ENCODE measurements around the gene GNGT1.

Gene GNGT1

DNA sequence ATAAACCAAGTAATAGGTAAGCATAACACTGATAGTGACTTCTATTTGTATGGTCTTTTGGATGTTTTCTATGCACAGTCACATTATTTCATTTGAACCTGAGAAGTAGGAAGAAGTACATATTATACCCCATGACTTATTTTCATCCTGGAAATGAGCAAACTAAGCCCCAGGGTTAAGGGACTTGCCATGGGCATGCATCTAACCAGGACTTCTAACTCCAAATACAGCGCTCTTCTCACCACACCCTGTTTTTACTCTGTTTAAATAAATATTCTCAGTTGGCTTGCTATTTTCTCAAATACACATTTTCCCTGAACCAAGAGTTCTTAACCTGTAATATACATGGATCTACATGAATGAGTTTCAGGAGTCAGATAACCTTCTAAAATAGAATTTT, 31.5 kb downstream of the GNGT1 start:
- DNase-seq (ENCODE audit: low spot score) (no peak), FAIRE-seq (no peak)

DNA sequence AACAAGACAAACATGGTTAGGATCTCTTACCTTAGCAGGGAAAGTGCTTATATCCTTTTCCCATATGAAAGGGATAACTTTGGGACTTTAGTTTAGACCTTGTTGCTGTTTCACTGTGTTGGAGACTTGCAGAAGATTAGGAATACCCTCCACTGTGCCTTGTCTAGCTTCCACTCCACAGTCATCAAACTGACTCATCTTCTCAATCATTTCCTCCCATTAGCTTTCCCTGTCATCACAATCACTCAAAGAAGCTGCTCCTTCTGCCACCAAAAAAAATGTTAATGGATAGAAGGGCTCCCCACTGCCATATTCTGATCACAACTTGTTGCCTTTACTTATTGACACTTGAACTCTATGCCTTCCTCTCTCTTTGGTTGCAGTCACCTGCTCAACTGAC, 31.9 kb downstream of the GNGT1 start:
- FAIRE-seq = no peak
- DNase-seq (ENCODE audit: low spot score) = no peak

DNA sequence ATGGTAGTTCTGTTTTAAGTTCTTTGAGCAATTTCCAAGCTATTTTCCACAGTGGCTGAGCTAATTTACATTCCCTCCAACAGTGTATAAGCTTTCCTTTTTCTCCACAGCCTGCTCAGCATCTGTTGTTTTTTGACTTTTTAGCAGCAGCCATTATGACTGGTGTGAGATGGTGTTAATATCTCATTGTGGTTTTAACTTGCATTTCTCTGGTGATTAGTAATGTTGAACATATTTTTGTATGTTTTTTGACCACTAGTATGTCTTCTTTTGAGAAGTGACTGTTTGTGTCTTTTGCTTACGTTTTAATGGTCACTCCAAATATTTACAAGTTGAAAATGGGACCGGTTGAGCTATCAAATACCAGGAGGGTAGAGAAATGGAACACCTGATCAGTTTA, 35.6 kb downstream of the GNGT1 start:
- FAIRE-seq = no peak
- DNase-seq (ENCODE audit: low spot score) = no peak

DNA sequence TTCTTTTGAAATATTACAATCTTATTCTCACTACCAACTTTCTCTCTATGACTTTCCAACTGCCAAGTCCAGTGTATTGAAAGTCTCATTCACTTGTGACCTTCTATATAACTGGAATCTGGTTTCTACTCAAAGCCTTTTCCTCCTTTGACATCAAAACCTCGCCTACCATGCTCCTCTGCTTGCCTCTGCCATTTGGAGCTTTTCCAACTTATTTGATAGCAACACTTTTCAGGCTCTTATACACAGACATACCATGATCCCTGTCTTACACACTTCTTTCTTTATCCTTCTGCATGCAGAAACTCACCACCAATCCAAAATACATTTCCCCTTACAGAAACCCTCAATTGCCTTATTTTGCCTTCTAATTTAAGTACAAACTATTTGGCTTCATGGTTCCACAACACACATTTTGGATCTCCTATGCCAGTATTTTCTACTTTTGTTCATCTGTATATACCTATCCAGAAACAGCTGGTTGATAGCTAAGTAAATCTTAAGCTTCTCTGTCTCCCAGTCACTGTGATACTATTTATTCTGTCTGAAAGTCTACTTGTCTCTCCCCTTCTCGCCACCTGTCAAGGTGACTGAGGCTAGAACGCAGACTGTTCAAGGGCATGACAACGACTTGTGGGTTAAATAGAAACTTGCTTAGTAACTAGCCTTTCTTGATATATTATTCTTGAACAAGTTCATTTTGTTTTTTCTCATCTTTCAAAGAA, 37.6 kb downstream of the GNGT1 start:
- DNase-seq (ENCODE audit: low spot score) = no peak

DNA sequence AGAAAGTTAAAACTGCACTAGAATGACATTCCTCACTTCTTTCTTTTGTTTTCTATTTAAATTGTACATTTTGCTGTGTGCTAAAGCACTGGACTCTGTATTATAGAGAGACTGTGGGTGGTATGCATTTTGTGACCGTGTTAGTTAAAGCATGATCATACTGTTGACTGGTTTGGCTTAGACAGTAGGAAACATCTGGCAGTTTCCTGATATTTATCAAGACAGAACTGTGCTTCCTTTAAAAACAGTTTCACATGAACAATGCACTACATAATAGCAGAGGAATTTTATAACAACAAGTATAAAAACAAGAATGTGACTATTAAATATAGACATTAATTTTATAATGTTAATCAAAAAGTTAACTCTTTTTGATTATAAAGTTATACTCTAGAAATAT, 38.3 kb downstream of the GNGT1 start:
- no peak for DNase-seq (ENCODE audit: low spot score)
- no peak for FAIRE-seq

More for the DNA sequence above, 37.6 kb downstream of the GNGT1 start:
- no peak for FAIRE-seq

DNA sequence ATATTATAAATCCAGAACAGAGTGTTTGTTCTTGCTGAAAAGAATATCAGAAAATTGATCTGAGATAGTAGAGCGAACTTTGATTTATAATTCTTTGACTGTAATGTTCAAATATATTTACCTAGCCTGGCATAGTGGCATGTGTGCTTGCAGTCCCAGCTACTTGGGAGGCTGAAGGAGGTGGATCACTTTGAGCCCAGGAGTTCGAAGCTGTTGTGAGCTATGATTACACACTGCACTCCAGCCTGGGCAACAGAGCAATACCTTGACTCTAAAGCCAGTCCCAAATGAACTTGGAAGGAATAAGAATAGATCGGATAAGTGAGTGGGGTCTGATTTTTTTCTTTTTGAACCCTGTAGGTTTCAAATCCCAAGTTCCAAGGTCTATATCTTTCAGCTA, 38.7 kb downstream of the GNGT1 start:
- DNase-seq (ENCODE audit: low spot score) = no peak
- no peak for FAIRE-seq

DNA sequence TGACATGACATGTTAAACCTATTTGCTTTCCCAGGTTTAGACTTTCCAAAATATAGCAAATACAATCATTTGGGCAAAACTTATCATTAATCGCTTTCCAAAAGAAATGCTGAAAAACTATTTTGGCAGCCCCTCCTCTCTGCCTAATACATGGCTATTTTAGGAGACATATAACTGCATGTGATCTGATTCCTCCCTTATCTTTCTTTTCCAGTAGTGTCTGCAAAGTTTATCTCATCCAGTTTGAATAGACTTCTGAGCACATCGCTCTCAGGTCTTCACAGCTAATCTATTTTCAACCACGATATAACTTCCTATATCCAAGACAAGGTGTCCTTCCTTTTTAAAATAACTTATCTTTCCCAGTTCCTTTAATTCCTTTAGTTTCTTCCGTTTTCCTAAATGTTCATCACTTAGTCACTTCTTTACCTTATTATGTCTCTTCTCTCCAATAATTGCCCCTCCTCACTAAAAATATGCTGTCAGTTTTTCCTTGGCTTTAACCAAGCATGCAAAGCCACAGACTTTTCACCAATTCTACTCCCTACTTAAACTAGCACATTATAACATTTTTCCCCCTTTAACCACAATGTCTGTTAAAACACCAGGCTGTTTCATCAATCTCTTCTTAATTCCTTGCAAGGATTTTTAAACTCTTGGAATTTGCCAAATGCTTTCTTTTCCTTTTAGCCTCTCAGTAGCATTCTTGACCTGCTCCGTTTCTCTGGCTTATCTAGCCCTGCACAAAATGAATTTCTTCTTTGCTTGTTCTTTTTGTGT, 39.6 kb downstream of the GNGT1 start:
- FAIRE-seq (peak; percentile 50), DNase-seq (ENCODE audit: low spot score) (no peak)

DNA sequence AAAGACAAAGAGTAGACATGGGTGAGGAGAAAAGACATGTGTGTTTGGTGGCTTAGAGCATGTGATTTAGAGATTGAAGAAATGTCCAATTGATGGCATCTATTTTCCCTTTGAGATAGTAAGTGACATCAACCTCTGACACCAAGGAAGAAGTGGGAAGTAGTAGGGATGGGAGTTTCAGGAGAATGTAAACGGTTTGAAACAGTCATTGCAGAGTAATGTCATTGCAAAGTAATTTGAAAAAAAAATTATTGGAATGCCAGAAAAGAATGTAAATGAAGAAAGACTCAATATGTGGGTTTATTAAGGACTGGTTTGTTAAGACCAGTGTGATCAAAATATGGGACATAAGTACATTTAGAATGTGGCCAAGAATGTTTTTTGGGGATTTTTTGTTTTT, 41.7 kb downstream of the GNGT1 start:
- FAIRE-seq = no peak

DNA sequence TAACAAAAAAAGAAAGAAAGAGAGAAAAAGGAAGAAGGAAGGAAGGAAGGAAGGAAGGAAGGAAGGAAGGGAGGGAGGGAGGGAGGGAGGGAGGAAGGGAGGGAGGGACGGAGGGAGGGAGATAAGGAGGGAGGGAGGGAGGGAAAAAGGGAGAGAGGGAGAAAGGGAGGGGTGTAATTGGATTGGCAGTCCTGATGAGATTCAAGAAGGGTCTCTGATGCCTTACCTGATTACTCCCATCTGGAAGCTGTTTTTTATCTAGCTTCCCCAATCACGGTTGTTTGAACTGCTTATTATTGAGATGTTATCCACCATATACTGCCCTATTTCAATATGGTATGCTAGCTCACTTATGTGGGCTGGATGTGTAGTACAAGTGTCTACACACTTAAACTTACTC, 42.5 kb downstream of the GNGT1 start:
- DNase-seq (ENCODE audit: low spot score) = no peak

More for the DNA sequence above, 41.7 kb downstream of the GNGT1 start:
- peak; percentile 21 for DNase-seq (ENCODE audit: low spot score)

DNA sequence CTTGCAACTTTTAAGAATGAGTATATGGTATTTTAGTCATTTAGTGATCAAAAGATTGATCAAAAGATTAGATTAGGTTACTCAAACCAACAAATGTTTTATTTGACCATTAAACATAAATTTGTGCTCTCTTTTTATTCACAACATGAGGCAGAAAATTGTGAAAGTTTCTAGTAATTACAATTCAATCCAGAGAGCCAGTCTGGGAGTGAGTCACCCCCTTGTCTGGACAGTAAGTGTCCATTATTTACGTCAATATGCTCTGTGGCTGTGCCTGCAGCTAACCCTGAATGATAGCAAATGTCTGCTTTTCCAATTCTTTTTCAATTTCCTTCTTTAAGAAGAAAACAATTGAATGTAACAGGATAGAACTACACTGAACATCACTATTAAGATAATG, 43.1 kb downstream of the GNGT1 start:
- FAIRE-seq (peak; percentile 79), DNase-seq (ENCODE audit: low spot score) (peak; percentile 37)

More for the DNA sequence above, 42.5 kb downstream of the GNGT1 start:
- FAIRE-seq = no peak

DNA sequence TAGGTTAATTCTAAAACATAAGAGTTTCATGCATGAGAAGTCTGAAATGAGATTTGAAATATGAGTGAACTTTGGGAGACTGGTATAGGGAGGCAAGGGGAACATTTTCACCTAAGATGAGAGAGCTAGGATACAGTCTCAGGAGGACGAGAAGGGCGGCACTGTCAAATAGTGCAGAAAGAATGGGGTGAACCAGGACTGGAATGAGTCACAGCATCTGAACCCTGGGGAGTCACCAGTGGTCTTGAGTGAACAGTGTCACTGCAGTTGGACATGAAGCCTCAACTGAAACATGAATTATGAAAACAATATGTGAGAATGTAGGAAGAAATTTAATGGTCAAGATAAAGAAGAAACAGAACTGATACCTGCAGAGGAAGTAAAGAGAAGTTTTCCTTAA, 48.9 kb downstream of the GNGT1 start:
- FAIRE-seq (no peak), DNase-seq (ENCODE audit: low spot score) (no peak)

DNA sequence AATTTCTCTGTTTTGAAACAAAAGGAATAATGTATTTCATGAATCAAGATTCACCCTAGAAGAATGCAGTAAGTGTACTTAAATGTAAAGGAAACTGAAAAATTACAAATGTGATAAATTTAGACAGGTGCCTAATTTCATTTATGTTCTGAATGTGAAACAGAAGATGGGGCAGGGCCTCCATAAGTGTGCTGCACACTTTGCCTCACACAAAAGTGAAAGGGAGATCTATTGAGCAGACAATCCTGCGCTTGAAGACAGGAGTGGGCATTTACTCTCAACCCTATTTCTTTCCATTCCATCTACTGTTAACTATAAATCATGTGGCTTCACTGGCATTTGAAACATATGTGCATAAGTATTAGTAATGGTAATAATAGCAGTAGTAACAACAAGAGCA, 51.4 kb downstream of the GNGT1 start:
- DNase-seq (ENCODE audit: low spot score) = no peak
- FAIRE-seq = no peak

DNA sequence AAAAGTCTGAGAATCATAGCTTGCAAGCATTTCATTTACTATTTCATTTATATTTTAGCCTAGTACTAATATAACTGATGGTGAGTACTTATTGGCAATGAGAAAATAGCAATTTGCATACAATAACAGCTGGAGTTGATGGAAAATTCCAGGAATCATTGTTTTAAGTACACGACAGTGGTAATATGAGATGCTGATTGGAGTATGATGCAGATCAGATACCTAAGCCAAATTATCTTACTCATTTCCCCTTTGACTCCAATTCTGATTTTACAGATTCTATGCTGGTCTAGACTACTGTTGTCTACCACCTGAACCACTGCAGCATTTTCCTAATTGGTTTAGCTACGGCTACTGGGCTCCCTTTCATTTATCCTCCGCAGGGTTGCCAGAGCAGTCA, 51.8 kb downstream of the GNGT1 start:
- DNase-seq (ENCODE audit: low spot score) (no peak), FAIRE-seq (no peak)

DNA sequence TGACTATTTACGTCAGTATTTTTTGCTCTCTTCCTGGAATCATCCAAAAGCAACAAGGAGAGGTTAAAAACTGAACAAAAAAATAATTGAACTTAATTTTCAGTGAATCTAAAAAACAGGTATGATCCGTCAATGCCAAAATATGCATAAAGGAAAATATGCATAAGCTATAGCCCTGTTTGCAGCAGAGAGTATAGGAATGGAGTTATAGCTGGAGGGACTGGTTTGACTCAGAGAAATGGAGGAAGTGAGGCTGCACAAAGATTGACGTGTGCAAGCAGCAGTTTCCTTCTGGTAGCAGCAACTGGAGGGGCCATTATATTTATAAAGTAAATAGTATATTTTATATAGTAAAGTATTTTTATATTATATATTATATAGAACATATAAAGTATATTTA, 52.3 kb downstream of the GNGT1 start:
- DNase-seq (ENCODE audit: low spot score) (no peak), FAIRE-seq (no peak)
